ENCODE results near the gene SNAPC4.
"Not testable (repeated sequence)": the region's sequence is repeated elsewhere in the genome, so short reads cannot be mapped to it uniquely, and the experiment has no call there.

The SNAPC4 gene

GRCh38 chr9:136409557-136410455 is 9.8 kb upstream of the SNAPC4 start:
- peak; percentile 12 for DNase-seq

DNA sequence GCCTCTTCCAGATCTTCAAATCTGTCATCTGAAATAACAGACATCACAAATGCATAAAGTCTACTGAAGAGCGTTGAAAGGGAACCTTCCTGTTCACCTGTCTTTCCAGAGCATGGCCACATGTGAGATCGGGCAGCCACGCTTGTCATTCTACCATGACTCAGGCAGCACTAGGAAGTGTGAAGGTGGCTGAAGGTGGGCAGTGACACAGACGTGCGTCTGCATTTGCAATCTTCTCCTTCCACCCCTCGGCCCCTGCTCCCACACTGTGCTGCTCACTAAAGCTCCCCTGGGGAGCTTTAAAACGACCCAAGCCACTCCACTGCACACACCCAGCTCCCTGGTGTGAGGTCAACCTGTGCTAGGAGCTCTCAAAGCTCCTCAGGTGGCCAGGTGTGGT is 7.9 kb upstream of the SNAPC4 start:
- no peak for DNase-seq

DNA sequence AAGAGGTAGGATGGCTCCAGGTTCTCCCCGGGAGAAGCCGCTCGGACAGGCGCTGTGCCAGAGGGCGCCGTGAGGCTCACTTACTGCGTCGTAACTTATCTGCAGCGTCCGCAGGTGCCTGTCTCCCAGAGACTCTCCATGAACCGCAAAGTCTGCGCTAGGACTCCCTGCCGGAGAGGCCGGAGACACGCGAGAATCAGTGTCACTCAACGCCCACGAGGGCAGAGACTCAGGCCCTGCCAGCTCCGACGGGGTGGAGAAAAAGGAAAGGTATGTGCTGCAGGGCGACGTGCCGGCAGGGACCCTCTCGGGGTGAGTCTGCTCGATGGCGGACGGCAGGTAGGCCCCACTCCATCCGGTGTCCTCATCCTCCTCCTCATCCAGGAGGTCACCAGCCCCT is 7.1 kb upstream of the SNAPC4 start:
- DNase-seq, result not testable (repeated sequence)

DNA sequence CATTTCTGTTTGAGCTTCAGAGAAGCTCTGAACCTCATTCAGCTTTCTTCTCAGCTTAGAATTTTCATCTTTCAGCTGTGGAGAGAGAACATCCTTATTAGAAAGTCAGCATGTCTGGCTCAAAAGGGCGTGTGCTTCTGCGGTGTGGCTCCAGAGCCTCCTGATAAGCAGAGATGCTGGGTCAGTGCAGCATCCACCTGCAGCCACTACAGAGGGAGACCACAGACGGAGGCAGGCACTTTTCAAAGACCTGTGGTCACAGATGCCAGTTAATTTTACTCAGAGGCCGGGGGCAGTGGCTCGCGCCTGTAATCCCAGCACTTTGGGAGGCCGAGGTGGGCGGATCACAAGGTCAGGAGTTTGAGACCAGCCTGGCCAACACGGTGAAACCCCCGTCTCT is 5.9 kb upstream of the SNAPC4 start:
- DNase-seq, result not testable (repeated sequence)

- no peak for DNase-seq
These were observed 5.5 kb upstream of the SNAPC4 start for GRCh38 chr9:136405481-136405880.

- DNase-seq, result no peak
These were observed 4.8 kb upstream of the SNAPC4 start for GRCh38 chr9:136404801-136405136.

DNA sequence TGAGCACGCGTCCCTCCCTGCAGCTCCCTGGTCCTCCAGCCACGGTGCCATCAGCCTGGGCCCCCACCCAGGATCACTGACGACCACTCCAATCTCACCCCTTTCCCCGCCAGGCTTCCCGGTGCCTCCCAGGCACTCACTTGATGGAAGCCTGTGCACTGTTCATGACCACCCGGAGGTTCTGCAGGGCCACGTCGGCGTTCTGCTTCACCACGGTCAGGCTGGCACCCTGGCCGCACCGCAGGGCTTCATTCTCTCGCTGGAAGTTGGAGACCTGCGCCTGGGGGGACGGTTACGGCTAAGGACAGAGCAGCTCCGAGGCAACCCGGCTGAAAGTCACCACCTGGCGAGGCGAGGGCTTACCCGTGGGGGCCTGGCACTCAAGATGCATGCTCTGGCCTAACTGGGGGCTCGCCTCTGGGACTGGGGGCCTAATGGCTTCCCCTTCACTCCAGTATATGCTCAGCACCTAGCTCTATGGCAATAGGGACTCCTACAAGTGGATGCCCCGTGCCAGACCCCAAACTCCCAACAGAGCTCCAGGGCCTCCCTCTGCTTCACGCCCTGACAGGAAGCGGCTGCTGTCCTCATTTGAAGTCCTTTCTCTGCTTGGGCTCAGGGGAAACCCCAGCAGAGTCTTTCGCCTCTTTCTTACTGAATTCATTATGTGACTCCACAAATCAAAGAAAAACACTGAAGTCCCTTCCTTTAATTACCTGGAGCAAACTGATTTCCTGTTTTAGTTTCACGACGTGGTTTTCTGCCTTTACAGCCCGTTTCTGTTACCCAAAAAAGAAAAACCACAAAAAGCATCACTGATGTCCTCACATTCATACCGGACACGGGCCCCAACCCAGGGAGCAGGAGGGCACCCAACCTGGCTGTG is 4.2 kb upstream of the SNAPC4 start:
- DNase-seq, result no peak

DNA sequence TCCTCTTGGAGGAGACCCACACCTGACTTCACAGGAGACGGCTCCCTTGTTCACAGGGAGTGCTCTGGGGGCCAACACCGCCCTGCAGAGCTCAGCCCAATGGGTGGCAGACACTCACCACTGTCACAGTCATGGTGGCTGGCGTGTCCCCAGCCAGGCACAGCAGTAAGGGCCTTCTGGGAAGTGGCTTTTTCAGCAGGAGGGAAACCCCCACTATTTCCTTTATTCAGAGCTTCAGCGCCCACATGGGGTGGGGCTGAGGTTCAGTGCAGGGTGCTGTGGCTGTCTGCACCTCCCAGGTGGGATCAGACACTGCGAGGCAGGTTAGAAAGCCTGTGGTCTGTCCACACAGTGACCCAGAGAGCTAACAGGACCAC is 3.6 kb upstream of the SNAPC4 start:
- peak; percentile 50 for DNase-seq

GRCh38 chr9:136402067-136402466 is 2.1 kb upstream of the SNAPC4 start:
- DNase-seq, result no peak

GRCh38 chr9:136401173-136401922 is 1.4 kb upstream of the SNAPC4 start:
- no peak for DNase-seq

- no peak for DNase-seq
These were observed 563 bp downstream of the SNAPC4 start for GRCh38 chr9:136399176-136400037.

DNA sequence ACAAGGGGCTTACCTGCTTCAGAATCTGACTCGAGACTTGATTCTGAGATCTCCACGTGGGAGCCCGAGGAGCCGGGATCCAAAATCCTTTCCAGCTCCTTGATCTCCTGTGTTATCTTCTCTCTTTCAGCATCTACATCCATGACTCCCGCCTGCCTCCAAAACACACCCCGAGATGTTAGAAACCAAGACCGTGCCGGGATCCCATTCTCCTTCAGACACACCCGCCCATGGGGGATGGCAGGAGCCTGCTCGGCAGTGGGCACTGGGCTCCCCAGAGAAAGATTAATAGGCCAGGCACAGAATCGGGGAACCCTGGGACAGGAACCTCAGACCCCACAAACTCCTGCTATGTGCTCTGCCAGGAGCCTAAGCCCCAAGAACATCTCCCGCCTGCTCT is 1.7 kb downstream of the SNAPC4 start:
- no peak for DNase-seq

DNA sequence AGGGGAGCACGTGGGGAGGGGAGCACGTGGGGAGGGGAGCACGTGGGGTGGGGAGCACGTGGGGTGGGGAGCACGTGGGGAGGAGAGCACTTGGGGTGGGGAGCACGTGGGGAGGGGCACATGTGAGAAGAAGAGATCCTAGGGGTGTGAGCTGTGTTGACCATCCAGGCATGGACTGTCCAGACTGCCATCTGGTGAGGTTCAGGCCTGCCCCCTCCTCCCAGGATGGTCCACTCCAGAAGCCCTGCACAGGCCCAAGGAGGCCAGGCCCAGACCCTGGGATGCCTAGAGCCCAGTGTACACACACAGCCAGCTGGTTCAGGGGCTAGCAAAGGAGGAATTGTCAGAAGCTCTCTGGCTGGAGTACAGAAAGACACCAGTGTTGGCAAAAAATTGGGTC is 2.3 kb downstream of the SNAPC4 start:
- no peak for DNase-seq

- DNase-seq, result no peak
These were observed 3.8 kb downstream of the SNAPC4 start for GRCh38 chr9:136396219-136396515.

- DNase-seq, result no peak
These were observed 4.4 kb downstream of the SNAPC4 start for GRCh38 chr9:136395345-136396218.

DNA sequence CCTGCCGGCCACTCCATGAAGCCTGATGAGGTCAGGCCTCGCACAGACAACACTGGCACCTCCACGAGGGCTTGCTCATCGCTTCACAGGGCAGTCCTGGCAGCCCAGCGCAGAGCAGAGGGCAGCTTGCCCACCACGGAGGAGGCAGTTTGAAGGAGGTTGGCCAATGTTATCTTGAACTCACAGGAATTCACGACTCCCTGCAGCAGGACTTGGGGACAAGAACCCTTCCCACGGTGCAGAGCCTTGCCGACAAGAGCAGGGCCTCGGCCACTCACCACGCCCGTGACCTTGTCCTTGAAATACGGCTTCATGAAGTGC is 5.0 kb downstream of the SNAPC4 start:
- DNase-seq, result no peak

DNA sequence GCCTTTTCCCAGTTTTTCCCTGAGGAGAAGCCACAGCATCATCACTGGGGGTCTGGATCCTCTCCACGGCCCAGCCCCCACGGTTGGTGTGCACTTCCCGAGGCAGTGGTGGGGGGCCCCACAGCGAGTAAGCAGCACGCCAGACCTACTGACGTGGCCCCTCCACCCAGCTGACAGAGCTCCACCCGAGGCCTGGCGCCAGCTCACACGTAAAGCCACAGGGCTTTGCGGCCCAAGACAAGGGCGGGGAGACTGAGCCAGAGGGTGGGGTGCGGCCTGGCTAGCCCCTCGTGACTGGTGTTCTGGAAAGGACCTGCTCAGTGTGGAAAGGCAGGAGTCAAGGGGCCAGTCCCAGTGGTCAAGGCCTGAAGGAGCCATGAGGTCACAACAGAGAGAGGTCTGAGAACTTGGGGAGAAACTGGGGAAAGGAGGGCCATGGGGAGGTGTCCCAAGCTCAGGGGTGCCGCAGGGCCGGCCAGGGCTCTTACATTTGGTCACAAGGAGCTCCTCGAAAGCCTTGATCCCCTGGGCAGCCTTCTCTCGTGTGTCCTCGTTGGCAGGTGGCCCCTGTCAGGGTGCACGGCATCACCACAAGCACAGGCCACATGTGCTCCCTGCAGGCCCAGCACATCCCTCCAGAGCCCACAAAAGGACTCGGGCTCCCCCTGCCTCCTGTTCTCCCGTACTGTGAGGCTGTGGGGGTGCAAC is 5.5 kb downstream of the SNAPC4 start:
- no peak for DNase-seq

DNA sequence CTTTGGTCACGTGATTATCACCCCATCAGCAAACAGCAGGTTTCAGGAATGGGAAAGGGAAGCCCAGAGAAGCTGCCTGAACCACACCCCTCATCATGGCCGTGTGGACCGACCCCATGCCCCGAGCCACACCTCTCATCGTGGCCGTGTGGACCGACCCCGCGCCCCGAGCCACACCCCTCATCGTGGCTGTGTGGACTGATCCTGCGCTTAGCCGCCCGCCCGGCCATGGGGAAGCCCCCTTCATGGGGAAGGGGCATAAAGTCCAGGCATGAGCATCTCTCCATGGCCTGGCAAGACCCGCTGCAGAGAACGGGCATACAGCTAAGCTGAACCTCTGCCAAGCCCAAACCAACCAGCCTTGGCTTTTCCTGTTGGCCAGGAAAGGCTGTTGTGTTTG is 6.4 kb downstream of the SNAPC4 start:
- DNase-seq, result no peak

DNA sequence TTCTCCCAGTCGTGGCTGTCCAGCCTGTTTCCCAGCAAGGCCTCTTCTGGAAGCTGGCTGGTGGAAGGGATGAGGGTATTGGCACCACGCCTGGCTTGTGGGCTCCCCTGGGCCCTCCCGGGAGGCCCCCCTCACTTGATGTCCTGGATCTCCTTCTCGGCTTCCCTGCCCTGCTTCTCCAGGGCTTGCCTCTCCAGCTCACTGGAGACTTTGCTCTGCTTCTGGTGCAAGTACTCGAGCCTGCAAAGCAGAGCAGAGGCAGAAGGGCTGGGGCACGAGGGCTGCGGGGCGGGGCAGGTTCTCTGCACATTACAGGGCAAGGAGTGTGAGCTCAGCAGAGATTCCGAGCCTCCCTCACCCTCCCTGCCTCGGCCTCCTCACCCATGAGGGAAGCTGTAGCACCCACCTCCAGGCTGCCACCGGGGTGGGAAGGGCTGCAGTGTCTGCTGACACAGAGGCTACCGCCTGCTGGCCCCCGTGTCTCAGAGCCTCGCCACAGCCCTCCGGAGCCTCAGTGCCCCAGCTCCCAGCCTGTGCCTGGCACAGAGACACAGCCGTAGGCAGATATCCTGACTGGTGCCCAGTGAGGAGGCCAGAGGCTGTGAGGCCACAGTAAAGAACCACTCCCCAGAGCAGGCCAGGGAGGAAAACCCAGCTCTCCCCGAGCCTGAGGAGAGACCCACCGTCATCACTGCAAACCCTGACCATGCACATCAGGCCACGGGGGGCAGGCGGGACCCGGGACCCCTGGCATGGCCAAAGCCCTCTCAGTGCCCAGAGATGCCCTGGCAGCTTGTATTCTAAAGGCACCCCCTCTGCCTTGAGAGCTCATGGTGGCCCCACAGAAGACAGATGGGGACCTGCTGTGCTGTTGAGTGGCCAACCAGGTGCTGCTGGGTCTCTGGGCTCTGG is 7.2 kb downstream of the SNAPC4 start:
- DNase-seq, result no peak
